NCI-H1694 treated with DMSO at 0.1 percent for 48 hours (cell line): ENCODE measurements around the gene HDAC10.
A peak's percentile ranks its signal among the peaks of the same experiment; 100 is the strongest.

Experiments
- DNase-seq: peaks from one replicate; lab custom pipeline; 2025; lab: John Stamatoyannopoulos, UW

The HDAC10 gene

GRCh38 chr22:50236731-50237409 is 14.2 kb downstream of the HDAC10 start:
- DNase-seq: peak; percentile 33

GRCh38 chr22:50233223-50233622 is 17.8 kb downstream of the HDAC10 start:
- no peak for DNase-seq

GRCh38 chr22:50232481-50233151 is 18.4 kb downstream of the HDAC10 start:
- no peak for DNase-seq

GRCh38 chr22:50229370-50229769 is 21.7 kb downstream of the HDAC10 start:
- no peak for DNase-seq

- DNase-seq: no peak
Measured at GRCh38 chr22:50228366-50228765, 22.7 kb downstream of the HDAC10 start.

GRCh38 chr22:50227579-50228215 is 23.4 kb downstream of the HDAC10 start:
- no peak for DNase-seq

- DNase-seq: no peak
Measured at GRCh38 chr22:50226875-50227165, 24.2 kb downstream of the HDAC10 start.

- DNase-seq: no peak
Measured at GRCh38 chr22:50226063-50226874, 24.8 kb downstream of the HDAC10 start.

GRCh38 chr22:50225200-50225969 is 25.7 kb downstream of the HDAC10 start:
- no peak for DNase-seq

GRCh38 chr22:50224071-50224470 is 27.0 kb downstream of the HDAC10 start:
- DNase-seq: no peak

- DNase-seq: no peak
Measured at GRCh38 chr22:50222508-50222907, 28.6 kb downstream of the HDAC10 start.

- no peak for DNase-seq
Measured at GRCh38 chr22:50221410-50222300, 29.4 kb downstream of the HDAC10 start.

GRCh38 chr22:50220603-50221409 is 30.3 kb downstream of the HDAC10 start:
- no peak for DNase-seq

- no peak for DNase-seq
Measured at GRCh38 chr22:50219800-50220602, 31.1 kb downstream of the HDAC10 start.

- DNase-seq: peak; percentile 74
Measured at GRCh38 chr22:50218996-50219727, 31.9 kb downstream of the HDAC10 start.

- DNase-seq: no peak
Measured at GRCh38 chr22:50218153-50218995, 32.7 kb downstream of the HDAC10 start.

GRCh38 chr22:50217543-50218152 is 33.4 kb downstream of the HDAC10 start:
- DNase-seq: no peak
